Measurements from ENCODE around the gene RD3L. TPM values are rescaled to one million over a fixed set of nuclear protein-coding genes. Genes with fewer than 3 reads are reported as not detected.

Gene RD3L
- total RNA-seq, 1 donor from 2014 or later = 26.4 TPM

DNA sequence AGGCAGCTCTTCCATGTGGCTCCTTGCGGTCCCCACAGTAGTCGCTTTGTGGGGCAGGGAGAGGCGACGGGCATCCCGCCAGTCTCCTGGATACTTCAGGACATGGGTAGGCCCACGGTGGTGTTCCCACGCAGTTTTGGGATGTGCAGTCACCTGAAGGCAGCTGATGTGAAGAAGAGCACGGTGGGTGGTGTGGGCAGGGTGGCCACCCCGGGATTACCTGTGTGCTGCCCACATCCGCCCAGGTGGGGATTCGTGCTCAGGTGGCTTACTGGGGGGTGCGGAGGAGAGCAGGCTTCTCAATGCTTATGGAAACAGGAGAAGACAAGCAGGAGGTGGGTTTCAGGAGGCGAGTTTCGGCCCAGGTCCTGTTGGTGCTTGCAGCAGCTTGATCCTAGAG, 42.5 kb downstream of the RD3L start:
- ATAC-seq (ENCODE audit: poor library complexity) (no peak), DNase-seq (peak; percentile 35)
- intact Hi-C loops (cut with DNase I) = no loop called here

DNA sequence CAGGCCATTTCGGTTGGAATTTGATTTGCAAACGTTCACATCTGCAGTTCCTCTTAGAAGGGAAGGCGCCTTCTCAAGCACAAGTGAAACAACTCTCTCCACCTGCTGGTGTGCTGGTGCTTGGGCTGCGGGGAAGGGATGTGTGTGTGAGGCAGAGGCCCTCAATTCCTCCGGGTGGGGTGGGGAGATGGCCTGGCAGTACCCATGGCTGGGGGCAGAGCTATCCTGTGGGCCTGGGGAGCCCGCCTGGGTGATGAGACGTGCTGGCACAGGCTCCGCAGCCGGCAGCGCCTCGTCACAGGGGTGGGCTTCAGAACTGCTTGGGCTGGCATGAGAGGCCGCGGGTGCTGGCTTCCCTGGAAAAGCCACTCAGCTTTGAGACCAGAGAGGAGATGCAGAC, 43.0 kb downstream of the RD3L start:
- no peak for DNase-seq
- intact Hi-C loops (cut with DNase I) = no loop called here
- no peak for ATAC-seq (ENCODE audit: poor library complexity)

- ATAC-seq (ENCODE audit: poor library complexity) (no peak), DNase-seq (no peak)
- intact Hi-C loops (cut with DNase I) = no loop called here
These were observed 43.6 kb downstream of the RD3L start for GRCh38 chr14:103898711-103899110.

- intact Hi-C loops (cut with DNase I) = no loop called here
- no peak for ATAC-seq (ENCODE audit: poor library complexity)
- DNase-seq = no peak
These were observed 44.1 kb downstream of the RD3L start for GRCh38 chr14:103898204-103898603.

DNA sequence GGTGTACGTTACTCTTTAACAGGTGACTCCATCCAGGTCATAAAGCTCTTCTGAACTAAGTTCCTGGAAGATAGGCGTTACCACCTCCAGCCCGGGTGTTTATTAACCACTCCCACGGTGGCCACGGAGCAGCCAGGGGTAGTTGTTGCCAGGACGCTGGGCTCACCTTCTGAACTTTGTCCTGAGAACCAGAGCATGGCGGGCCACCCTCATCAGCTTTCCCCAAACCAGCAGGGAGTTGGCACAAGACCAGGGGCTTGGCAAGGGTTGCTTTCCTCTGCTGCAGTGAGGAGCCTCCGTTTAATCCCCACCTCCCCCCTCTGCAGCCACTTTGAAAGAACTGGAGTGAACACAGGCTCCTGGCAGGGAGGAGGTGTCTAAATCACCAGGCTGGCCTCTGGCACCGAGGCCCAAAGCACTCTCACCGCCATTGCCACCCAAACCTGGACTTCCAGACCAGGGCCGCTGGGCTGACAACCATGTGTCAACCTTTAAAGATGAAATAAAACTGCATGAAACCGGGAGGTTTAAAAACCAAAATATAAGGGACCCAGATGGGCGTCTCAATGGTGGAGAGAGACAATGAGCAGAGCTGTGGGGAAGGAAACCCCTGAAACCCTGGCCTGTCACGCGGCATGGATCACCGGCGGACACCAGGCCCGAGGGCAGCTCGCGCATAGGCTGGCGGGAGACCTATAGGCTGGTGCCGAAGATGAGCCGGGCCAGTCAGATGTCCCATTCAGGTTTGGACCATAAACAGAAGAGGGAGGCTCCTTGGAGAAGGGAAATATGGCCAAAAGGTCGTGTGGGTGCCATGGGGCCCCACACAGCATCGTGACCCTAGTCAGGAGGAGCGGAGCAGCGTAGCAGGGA, 45.0 kb downstream of the RD3L start:
- ATAC-seq (ENCODE audit: poor library complexity) (peak; percentile 74), DNase-seq (peak; percentile 65)
- intact Hi-C loops (cut with DNase I) = no loop called here

DNA sequence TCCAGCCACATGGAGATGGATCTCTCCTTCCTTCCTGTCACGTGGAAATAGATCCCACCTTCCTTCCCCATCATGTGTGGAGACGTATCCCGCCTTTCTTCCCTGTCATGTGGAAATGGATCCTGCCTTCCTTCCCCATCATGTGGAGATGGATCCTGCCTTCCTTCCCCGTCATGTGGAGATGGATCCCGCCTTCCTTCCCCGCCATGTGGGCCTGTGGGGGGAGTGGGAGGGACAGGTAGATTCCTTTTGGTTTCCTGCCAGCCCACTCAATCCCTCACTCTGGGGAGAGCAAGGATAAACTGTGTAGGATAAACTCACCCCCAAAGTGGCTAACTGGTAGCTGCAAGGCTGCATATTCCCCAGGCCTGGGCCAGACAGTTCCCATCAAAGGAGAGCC, 45.8 kb downstream of the RD3L start:
- intact Hi-C loops (cut with DNase I) = no loop called here
- DNase-seq (no peak), ATAC-seq (ENCODE audit: poor library complexity) (no peak)

DNA sequence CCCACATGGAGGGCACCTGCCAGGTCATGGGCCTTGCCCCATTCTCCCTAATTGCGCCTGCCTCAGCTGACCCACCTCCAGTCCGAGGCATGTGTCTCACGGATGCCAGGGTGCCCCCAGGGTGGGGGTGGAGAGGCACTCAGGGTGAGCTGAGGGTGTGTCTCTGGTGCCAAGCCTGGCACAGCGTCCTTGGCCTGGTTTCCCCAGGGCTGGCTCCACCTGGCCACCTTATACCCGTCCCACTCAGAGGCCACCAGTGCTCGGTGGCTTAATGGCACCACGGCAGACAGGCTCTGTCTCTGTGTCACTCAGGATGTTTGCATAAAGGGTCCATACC, 47.6 kb downstream of the RD3L start:
- intact Hi-C loops (cut with DNase I) = no loop called here
- peak; percentile 8 for ATAC-seq (ENCODE audit: poor library complexity)
- no peak for DNase-seq

DNA sequence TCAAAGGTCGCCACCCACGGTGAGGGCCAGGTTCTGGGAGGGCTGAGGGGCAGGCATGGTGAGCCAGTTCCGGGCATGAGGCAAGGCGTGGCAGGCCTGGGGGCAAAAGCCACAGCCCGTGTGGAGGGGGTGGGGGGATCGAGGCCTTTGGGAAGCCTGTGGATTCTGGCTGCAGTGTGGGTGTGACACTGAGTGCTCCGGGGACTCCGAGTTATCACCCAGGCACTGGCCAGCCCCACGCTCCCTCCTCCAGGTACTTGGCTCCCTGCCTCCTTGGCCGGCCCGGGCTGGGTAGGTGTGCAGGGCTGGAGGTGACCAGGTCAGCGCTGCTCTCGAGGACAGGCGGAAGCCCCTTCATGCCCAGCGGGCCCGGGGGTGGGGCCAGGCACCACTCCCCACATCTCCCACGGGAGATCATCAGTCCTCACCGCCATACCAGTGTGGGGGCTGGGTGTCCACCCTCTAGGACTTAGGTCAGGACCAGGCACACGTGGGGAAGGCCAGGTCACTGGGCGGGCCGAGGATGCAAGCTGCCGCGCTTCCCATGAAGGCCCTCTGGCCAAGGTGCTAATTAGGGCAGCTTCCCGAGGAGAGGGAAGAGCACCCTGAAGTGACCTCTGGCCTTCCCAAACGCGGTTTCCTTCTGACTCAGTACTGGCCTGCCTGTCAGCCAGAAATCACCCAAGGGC, 48.2 kb downstream of the RD3L start:
- peak; percentile 4 for ATAC-seq (ENCODE audit: poor library complexity)
- intact Hi-C loops (cut with DNase I) = no loop called here
- no peak for DNase-seq

DNA sequence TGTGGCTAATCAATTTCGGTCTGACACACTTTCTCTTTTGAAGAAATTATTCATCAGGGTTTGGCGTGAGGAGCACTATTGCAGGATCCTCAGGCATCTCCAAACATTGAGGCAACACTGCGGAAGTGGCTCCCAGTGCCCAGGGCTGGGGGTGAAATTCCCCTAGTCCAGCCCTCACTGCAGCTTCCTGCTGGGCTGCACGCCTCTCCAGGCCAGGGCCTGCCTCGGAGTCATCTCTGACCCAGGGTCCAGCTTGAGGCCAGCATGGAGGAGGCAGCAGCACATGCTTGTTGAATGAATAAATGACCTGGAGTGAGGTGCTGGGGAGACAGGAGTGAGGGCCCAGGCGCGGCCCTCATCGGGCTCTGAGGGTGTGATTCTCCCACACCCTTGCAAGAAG, 50.1 kb downstream of the RD3L start:
- intact Hi-C loops (cut with DNase I) = no loop called here
- DNase-seq = no peak

GRCh38 chr14:103891667-103892215, 50.6 kb downstream of the RD3L start:
- DNase-seq (no peak), ATAC-seq (ENCODE audit: poor library complexity) (no peak)
- intact Hi-C loops (cut with DNase I) = no loop called here

More for the DNA sequence above, 50.1 kb downstream of the RD3L start:
- ATAC-seq (ENCODE audit: poor library complexity) = no peak

DNA sequence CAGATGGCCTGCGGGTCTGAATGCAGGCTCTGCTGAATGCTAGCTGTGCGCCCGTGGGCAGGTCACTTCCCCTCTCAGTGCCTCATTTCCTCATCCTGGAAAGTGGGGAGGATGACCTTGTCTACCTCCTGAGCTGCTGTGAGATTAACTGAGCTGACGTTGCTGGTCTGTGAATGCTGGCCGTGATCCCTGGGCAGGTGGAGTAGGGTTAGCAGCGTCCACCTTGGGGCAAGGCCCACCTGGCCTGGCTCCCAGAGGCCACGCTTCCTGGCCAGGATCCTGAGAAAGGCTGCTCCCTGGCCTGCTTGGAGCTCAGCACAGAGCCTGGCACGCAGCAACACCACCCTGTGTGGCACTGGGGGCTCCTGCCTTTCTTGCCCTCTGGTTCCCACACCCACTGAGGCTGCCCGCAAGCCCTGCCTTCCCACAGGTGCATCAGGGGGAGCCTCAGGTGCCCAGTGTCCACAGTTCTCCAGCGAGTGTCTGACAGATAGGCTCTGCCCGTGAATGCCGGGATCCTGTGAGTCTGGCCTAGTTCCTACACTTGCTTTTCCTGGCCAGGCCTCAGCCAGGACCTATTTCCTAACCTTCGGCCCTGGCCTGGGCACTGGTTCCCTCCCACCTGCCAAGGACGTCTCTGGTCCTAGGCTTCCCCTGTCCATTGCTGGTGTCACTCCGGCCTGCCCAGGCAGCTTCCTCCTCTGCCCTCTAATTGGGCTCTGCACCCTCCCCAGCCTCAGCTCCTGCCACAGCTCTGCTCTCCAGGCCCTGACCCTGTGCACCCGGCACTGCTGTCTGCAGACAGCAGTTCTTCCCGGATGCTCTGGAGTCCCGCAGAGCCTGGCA, 51.3 kb downstream of the RD3L start:
- intact Hi-C loops (cut with DNase I) = no loop called here
- DNase-seq (no peak), ATAC-seq (ENCODE audit: poor library complexity) (peak; percentile 22)

Other genes starting within 250 kb of the RD3L start
- gene XRCC3, start 227.1 kb downstream of the RD3L start, total RNA-seq = 2.6 TPM
- gene ZFYVE21, start 226.7 kb downstream of the RD3L start, total RNA-seq = 46.2 TPM
- 107 TPM for gene PPP1R13B, start 95.0 kb downstream of the RD3L start, total RNA-seq
- gene TDRD9, start 14.1 kb downstream of the RD3L start, total RNA-seq = 2.7 TPM
- gene ASPG, start 143.2 kb upstream of the RD3L start, total RNA-seq = 44.1 TPM
- gene KIF26A, start 196.1 kb upstream of the RD3L start, total RNA-seq = 6.3 TPM